SK-MEL-5 (cell line): Measurements from ENCODE around the gene ESYT2. TPM values are rescaled to one million over a fixed set of nuclear protein-coding genes. Genes with fewer than 3 reads are reported as not detected.

Experiments
- total RNA-seq: library from RNA; depleted of rRNA; stranded (reverse); fragments of >200 nt; shearing (Covaris generic); gene quantifications from 2 replicates; pipeline ENCODE4 v1.2.3, GENCODE V29; 2014; rRNA removed

Gene ESYT2
- total RNA-seq, 1 experiment from 2014 or later = 97.7 TPM

Other genes starting within 250 kb of the ESYT2 start
- gene PTPRN2, start 241.7 kb downstream of the ESYT2 start, total RNA-seq = 0.16 TPM in 1 of 2 replicates, not detected in the other
- 27.5 and 28.6 TPM in 2 replicates for gene NCAPG2, start 124.7 kb downstream of the ESYT2 start, total RNA-seq
- 5.9 and 8.5 TPM in 2 replicates for gene DYNC2I1, start 27.0 kb upstream of the ESYT2 start, total RNA-seq